WI38 (cell line): ENCODE results near the gene INO80B.

Experiments
- H3K4me3 ChIP-seq: 2 replicates; pipeline ENCODE4 v1.5.1; 2011; ENCODE audit warnings: low read depth, mild to moderate bottlenecking, control low read depth, low read length
- TF ChIP-seq, protein P1 (sequence below): IDR thresholded peaks from 2 replicates; pipeline ENCODE4 v1.5.1; 2012; ENCODE audit warnings: low read depth, mild to moderate bottlenecking, control low read depth, low read length

Gene INO80B

DNA sequence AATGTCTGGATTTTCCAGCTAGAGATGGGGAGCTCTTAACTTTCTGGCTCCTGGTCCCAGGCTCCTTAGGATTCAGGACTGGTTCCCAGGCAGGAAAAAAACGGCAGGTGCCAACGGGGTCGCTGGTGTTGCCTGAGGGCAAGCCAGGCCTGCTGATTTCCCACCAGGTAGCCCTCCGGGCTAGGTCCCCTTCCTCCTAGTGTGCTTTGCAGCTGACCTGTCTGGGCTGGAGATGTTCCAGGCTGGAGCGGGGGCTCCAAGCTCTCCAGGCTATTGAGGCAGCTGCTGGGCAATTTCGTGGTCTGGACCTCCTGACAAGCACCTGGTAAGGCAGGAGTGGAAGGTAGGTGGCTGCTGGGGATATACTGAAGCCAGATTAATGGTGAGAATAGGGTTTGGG, 19.6 kb downstream of the INO80B start:
- TF ChIP-seq, protein P1, sequence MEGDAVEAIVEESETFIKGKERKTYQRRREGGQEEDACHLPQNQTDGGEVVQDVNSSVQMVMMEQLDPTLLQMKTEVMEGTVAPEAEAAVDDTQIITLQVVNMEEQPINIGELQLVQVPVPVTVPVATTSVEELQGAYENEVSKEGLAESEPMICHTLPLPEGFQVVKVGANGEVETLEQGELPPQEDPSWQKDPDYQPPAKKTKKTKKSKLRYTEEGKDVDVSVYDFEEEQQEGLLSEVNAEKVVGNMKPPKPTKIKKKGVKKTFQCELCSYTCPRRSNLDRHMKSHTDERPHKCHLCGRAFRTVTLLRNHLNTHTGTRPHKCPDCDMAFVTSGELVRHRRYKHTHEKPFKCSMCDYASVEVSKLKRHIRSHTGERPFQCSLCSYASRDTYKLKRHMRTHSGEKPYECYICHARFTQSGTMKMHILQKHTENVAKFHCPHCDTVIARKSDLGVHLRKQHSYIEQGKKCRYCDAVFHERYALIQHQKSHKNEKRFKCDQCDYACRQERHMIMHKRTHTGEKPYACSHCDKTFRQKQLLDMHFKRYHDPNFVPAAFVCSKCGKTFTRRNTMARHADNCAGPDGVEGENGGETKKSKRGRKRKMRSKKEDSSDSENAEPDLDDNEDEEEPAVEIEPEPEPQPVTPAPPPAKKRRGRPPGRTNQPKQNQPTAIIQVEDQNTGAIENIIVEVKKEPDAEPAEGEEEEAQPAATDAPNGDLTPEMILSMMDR: no peak
- H3K4me3 ChIP-seq: no peak overlapping the region

DNA sequence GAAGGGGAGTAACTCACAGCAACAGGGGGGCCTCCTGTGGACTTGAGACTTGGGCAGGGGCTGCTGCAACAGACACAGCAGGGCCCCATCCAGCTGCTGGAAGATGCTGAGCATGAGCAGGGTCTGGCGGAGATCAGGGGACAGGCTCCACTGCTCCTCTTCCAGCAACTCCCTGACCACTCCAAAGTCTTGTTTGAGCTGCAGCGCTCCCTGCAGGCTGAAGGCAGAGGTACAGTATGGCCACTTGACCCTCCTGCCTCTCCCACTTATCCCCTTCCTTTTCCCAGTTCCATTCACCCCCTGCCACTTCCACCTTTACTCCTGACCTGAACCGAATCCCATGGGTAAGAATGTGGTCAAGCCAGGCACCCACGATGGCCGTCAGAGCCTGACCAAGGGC, 20.0 kb downstream of the INO80B start:
- TF ChIP-seq, protein P1: 0 out of 2 replicates have a peak, but pooled peaks have one; percentile 32
- no peak overlapping the region for H3K4me3 ChIP-seq

- peak overlapping the region; percentile 93 for H3K4me3 ChIP-seq
- TF ChIP-seq, protein P1: no peak
Measured at GRCh38 chr2:74481431-74481830, 26.5 kb downstream of the INO80B start.

- TF ChIP-seq, protein P1: no peak
- H3K4me3 ChIP-seq: peak overlapping the region; percentile 93
Measured at GRCh38 chr2:74481961-74482800, 27.3 kb downstream of the INO80B start.

GRCh38 chr2:74482801-74483674, 28.2 kb downstream of the INO80B start, which contains the start of the genes CCDC142 and TTC31:
Gene CCDC142 (minus strand): TSS chr2:74482998. CDS start chr2:74482837, 161 bp downstream.
Gene TTC31 (plus strand): TSS chr2:74483081. CDS start chr2:74483096, 15 bp downstream.
- TF ChIP-seq, protein P1: peak; percentile 88
- H3K4me3 ChIP-seq: peak within 1 kb of the TSS; percentile 93

DNA sequence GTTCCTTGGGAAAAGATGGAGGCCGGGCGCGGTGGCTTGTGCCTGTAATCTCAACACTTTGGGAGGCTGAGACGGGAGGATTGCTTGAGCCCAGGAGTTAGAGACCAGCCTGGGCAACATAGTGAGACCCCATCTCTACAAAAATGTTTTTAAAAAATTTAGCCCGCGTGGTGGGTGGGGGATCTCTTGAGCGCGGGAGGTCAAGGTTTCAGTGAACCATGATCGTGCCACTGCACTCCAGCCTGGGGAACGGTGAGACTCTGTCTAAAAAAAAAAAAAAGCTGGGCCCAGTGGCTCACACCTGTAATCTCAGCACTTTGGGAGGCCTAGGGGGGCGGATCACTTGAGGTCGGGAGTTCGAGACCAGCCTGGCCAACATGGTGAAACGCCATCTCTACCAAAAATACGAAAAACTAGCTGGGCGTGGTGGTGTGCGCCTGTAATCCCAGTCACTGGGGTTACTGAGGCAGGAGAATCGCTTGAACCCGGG, 28.8 kb downstream of the INO80B start:
- peak overlapping the region; percentile 93 for H3K4me3 ChIP-seq

GRCh38 chr2:74486141-74486540, 31.3 kb downstream of the INO80B start:
- no peak overlapping the region for H3K4me3 ChIP-seq
- TF ChIP-seq, protein P1: no peak
